Activated CD8-positive, alpha-beta T cell treated with anti-CD3 and anti-CD28 coated beads for 36 hours (primary cell): ENCODE results near the gene LARGE1. TPM values are rescaled to one million over a fixed set of nuclear protein-coding genes. Genes with fewer than 3 reads are reported as not detected.

Experiments
- ATAC-seq: fragments of 200-7000 bp; cut with Tn5 transposase; one replicate; pipeline ENCODE4 v1.10.0; 2021; ENCODE audit warnings: mild to moderate bottlenecking, moderate library complexity
- CTCF ChIA-PET: fragments of 350-600 bp; sonication (Branson Sonifier 250); formaldehyde crosslinking; loops from one replicate; lab custom pipeline; 2021; ENCODE audit warnings: antibody characterized with exemption; lab: Charles Lee
- POLR2A ChIA-PET: fragments of 350-600 bp; sonication (Branson Sonifier 250); formaldehyde crosslinking; loops from one replicate; lab custom pipeline; 2021; ENCODE audit warnings: antibody characterized with exemption; lab: Charles Lee
- DNase-seq: peaks from one replicate; pipeline ENCODE4 v3.0.0-alpha.2; 2020
- H3K27ac Mint-ChIP-seq: one replicate; pipeline ENCODE4 v1.8.0; 2021; ENCODE audit warnings: mild to moderate bottlenecking, mixed read lengths
- H3K27me3 Mint-ChIP-seq: one replicate; pipeline ENCODE4 v1.8.0; 2021; ENCODE audit warnings: mixed read lengths
- H3K36me3 Mint-ChIP-seq: one replicate; pipeline ENCODE4 v1.8.0; 2021; ENCODE audit warnings: low read depth, mixed read lengths
- H3K4me1 Mint-ChIP-seq: one replicate; pipeline ENCODE4 v1.8.0; 2021; ENCODE audit warnings: low read depth, mixed read lengths
- H3K4me3 Mint-ChIP-seq: one replicate; pipeline ENCODE4 v1.8.0; 2021; ENCODE audit warnings: mild to moderate bottlenecking, moderate library complexity, mixed read lengths
- H3K9me3 Mint-ChIP-seq: one replicate; pipeline ENCODE4 v1.8.0; 2021; ENCODE audit warnings: mixed read lengths
- CTCF ChIP-seq: fragments of 200-600 bp; IDR thresholded peaks from one replicate; pipeline ENCODE4 v1.8.0; 2022; ENCODE audit warnings: antibody characterized with exemption, mild to moderate bottlenecking
- intact Hi-C: fragments of 100-400 bp; cut with micrococcal nuclease; formaldehyde crosslinking; loops from one replicate; pipeline ENCODE4 v1.10.0; 2022
- total RNA-seq, 2 experiments: library from RNA; stranded (reverse); gene quantifications; one replicate each; pipeline ENCODE4 v1.2.3, GENCODE V29; 2021

The LARGE1 gene
- total RNA-seq, 2 experiments from 2014 or later, result 0.31 to 0.32 TPM

- H3K27ac Mint-ChIP-seq, result no peak overlapping the region
- H3K36me3 Mint-ChIP-seq, result no peaks in the 10 kb centered on the region
- H3K4me3 Mint-ChIP-seq, result no peak overlapping the region
- TF ChIP-seq CTCF, result no peak
- no peaks in the 10 kb centered on the region for H3K4me1 Mint-ChIP-seq
- peaks cover 10% of the 10 kb centered on the region for H3K27me3 Mint-ChIP-seq
- ChIA-PET CTCF (no interaction called here), POLR2A (no interaction called here)
- intact Hi-C loops, result no loop called here
- ATAC-seq (no peak), DNase-seq (no peak)
- H3K9me3 Mint-ChIP-seq, result no peaks in the 10 kb centered on the region
Measured at GRCh38 chr22:33261699-33262098, 658.6 kb downstream of the LARGE1 start.

- intact Hi-C loops, result no loop called here
- Mint-ChIP-seq H3K4me1 (no peaks in the 10 kb centered on the region), H3K9me3 (no peaks in the 10 kb centered on the region), H3K36me3 (no peaks in the 10 kb centered on the region), H3K4me3 (no peak overlapping the region), H3K27me3 (peaks cover 13% of the 10 kb centered on the region), H3K27ac (no peak overlapping the region)
- no peak for ATAC-seq
- TF ChIP-seq CTCF, result no peak
- ChIA-PET CTCF (no interaction called here), POLR2A (no interaction called here)
- DNase-seq, result no peak
Measured at GRCh38 chr22:33260498-33260897, 659.8 kb downstream of the LARGE1 start.

- Mint-ChIP-seq H3K4me1 (no peaks in the 10 kb centered on the region), H3K4me3 (no peak overlapping the region), H3K9me3 (no peaks in the 10 kb centered on the region), H3K27ac (no peak overlapping the region), H3K27me3 (peaks cover 15% of the 10 kb centered on the region), H3K36me3 (no peaks in the 10 kb centered on the region)
- no peak for ATAC-seq
- no peak for TF ChIP-seq CTCF
- DNase-seq, result no peak
- ChIA-PET POLR2A (no interaction called here), CTCF (no interaction called here)
- intact Hi-C loops, result no loop called here
Measured at GRCh38 chr22:33255791-33256190, 664.5 kb downstream of the LARGE1 start.

GRCh38 chr22:33248948-33249347 lies 671.3 kb downstream of the LARGE1 start:
- ChIA-PET CTCF (no interaction called here), POLR2A (no interaction called here)
- Mint-ChIP-seq H3K27ac (no peak overlapping the region), H3K27me3 (peaks cover 3% of the 10 kb centered on the region), H3K36me3 (no peaks in the 10 kb centered on the region), H3K4me1 (no peaks in the 10 kb centered on the region), H3K4me3 (no peak overlapping the region), H3K9me3 (peaks cover 1% of the 10 kb centered on the region)
- DNase-seq (no peak), ATAC-seq (no peak)
- TF ChIP-seq CTCF, result no peak
- intact Hi-C loops, result no loop called here

GRCh38 chr22:33247758-33248157 lies 672.5 kb downstream of the LARGE1 start:
- ATAC-seq (no peak), DNase-seq (no peak)
- H3K27me3 Mint-ChIP-seq, result peaks cover 3% of the 10 kb centered on the region
- TF ChIP-seq CTCF, result no peak
- ChIA-PET POLR2A (no interaction called here), CTCF (no interaction called here)
- peaks cover 1% of the 10 kb centered on the region for H3K9me3 Mint-ChIP-seq
- H3K4me3 Mint-ChIP-seq, result no peak overlapping the region
- intact Hi-C loops, result no loop called here
- H3K27ac Mint-ChIP-seq, result no peak overlapping the region
- H3K4me1 Mint-ChIP-seq, result no peaks in the 10 kb centered on the region
- H3K36me3 Mint-ChIP-seq, result no peaks in the 10 kb centered on the region
